ENCODE measurements around the gene MFN2.
"Not testable (repeated sequence)": the region's sequence is repeated elsewhere in the genome, so short reads cannot be mapped to it uniquely, and the experiment has no call there.

Gene MFN2

DNA sequence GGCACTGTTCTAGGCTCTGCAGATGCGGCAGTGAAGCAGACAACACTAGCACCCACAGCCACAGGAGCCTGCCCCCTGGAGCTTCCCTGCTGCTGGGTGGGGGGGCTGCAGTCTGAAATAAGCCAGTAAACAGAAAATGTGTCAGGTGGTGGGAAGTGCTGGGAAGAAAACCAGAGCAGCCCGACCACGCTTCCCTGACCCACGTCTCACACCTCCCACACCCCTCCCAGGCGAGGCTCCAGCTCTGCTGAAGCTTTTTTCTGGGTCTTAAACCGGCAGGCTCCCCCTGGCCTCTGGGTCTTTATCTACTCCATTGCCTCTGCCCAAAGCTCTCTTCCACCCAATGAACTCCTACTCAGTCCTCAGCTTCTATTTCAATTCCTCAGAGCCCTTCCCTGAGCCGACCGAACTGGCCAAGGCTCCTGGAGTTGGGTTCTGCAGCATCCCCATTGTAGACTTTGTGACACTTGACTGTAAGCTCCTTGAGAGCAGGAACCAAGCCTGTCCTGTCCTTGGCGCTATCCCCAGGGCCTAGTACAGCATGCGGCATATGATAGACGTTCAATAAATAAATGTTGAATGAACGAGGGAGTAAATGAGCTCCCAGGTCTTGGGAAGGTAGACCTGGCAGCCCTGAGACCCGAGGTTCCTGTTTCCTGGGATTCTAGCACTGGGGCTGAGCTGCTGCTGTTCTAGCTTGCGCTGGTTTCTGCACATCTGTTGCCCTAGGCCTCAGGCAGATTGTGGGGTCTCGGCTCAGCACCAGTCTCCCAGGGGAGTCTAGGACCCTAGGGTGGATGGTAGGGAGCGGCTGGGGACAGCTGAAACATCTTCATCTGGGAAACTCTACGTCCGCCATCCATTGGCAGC, 57.5 kb downstream of the MFN2 start:
- no peak for TF ChIP-seq CTCF (IDR thresholded peaks at IDR 0.05; ENCODE audit: extremely low read depth, missing control alignments)
- DNase-seq (ENCODE audit: low spot score) = no peak

GRCh38 chr1:12038356-12039163, 58.3 kb downstream of the MFN2 start:
- no peak for TF ChIP-seq CTCF (IDR thresholded peaks at IDR 0.05; ENCODE audit: extremely low read depth, missing control alignments)
- DNase-seq (ENCODE audit: low spot score) = no peak

DNA sequence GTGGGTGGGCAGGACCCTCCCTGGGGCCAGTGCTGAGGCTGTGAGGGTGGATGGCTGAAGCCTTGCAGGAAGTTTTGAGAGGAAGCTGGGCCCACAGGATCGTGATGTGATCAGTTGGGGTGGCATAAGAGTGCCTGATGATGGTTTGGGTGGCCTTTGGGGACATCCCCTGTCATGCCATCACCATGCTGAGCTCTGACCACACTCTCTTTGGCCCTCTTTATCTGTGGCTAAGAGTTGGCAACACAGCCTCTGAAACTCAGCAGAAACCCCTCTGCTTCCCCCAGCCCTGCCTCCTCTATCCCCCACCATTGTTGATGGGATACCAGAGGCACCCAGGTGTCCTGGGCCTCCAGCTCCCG, 58.9 kb downstream of the MFN2 start:
- TF ChIP-seq CTCF (IDR thresholded peaks at IDR 0.05; ENCODE audit: extremely low read depth, missing control alignments) = no peak
- DNase-seq (ENCODE audit: low spot score) = no peak

DNA sequence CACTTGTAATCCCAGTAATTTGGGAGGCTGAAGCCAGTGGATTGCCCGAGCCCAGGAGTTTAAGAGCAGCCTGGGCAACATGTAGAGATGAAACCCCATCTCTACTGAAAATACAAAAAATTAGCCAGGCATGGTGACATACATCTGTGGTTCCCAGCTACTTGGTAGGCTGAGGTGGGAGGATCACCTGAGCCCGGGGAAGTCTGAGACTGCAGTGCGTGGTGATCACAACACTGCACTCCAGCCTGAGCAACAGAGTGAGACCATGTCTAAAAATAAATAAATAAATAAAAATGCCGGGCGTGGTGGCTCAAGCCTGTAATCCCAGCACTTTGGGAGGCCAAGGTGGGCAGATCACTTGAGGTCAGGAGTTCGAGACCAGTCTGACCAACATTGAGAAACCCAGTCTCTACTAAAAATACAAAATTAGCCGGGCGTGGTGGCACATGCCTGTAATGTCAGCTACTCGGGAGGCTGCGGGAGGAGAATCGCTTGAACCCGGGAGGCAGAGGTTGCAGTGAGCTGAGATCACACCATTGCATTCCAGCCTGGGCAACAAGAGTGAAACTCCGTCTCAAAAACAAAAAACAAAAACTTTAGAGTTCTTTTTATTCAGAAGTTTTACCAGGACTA, 59.7 kb downstream of the MFN2 start:
- DNase-seq (ENCODE audit: low spot score) = not testable (repeated sequence)

DNA sequence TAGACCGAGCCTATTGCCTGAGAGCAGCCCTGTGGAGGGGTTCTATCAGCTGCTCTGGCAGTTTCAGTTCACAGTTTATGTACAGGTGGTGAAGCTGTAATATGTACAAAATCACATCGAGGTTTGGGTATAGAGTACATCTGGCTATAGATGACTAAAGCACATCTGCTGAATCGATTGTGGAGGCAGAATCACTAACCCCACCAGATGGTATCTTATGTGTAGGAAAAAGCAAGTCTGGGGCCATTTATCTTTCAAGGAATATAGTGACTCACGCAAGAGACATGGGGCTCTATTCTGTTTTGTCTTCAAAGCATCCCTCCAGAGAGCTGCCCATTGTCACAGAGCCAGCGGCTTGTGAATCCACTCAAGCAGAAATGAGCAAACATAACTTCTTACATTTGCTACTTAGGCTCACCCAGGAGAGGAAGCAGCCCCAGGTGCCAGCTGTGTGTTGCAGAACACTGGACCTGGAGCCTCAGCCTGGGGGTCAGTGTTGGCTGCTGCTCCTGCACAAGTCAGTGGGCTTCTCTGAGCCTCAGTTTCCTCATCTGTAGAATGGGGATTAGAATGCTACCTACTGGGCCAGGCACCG, 60.3 kb downstream of the MFN2 start:
- TF ChIP-seq CTCF (IDR thresholded peaks at IDR 0.05; ENCODE audit: extremely low read depth, missing control alignments) = no peak
- DNase-seq (ENCODE audit: low spot score) = peak; percentile 74

DNA sequence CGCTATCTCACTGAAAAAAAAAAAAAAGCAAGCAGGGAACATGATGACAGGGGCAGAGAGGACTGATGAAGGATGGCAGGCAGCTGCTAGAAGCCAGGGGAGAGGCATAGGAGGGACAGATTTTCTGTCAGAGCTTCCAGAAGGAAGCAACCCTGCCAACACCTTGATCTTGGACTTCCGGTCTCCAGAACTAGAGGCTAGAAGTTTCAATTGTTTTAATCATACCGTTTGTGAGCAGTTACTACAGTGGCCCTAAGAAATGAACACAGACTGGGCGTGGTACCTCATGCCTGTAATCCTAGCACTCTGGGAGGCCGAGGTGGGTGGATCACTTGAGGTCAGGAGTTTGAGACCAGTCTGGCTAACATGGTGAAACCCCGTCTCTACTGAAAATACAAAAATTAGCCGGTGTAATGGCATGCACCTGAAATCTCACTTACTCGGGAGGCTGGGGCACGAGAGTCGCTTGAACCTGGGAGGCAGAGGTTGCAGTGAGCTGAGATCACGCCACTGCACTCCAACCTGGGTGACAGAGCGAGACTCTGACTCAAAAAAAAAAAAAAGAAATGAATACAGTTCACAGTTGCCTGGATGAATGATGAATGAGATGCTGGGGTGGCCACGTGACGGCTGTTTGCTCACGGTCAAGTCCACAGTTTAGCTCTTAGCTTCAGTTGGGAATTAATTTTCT, 64.1 kb downstream of the MFN2 start:
- DNase-seq (ENCODE audit: low spot score) = not testable (repeated sequence)

- no peak for TF ChIP-seq CTCF (IDR thresholded peaks at IDR 0.05; ENCODE audit: extremely low read depth, missing control alignments)
- no peak for DNase-seq (ENCODE audit: low spot score)
Observed at GRCh38 chr1:12046749-12047119, 66.5 kb downstream of the MFN2 start.

Measured in GM20000 (cell line).